Tibial artery (tissue), 4 donors: Measurements from ENCODE around the gene EXOC6B.

Experiments used
- DNase-seq, 2 donors: peaks; one replicate each; pipeline ENCODE4 v3.0.0-alpha.2; 2019
- H3K27ac ChIP-seq, 2 donors: fragments of 200-600 bp; sonication (generic) in 1 of 2; 1 replicate in 1 of 2; 2 replicates in 1 of 2; pipeline ENCODE4 v1.5.1; 2018 to 2019; ENCODE audit warnings: mild to moderate bottlenecking in 1 of 2
- H3K27me3 ChIP-seq, 2 donors: fragments of 200-600 bp; sonication (generic) in 1 of 2; one replicate each; pipeline versions ENCODE4 v1.5.1 to v1.6.0; 2016 to 2019
- H3K36me3 ChIP-seq, 3 donors: fragments of 200-600 bp; sonication (generic) in 2 of 3; one replicate each; pipeline ENCODE4 v1.5.1; 2016 to 2019; ENCODE audit warnings: mild to moderate bottlenecking in 2 of 3
- H3K4me1 ChIP-seq, 4 donors: fragments of 200-600 bp; sonication (generic) in 2 of 4; 1 replicate in 3 of 4; 2 replicates in 1 of 4; pipeline ENCODE4 v1.5.1; 2016 to 2019
- H3K4me3 ChIP-seq, 2 donors: fragments of 200-600 bp; sonication (generic) in 1 of 2; 1 replicate in 1 of 2; 2 replicates in 1 of 2; pipeline ENCODE4 v1.5.1; 2018 to 2019; ENCODE audit warnings: mild to moderate bottlenecking in 2 of 2
- H3K9me3 ChIP-seq, 3 donors: fragments of 200-600 bp; sonication (generic) in 1 of 3; one replicate each; pipeline ENCODE4 v1.5.1; 2016 to 2019
- intact Hi-C: fragments of 100-400 bp; cut with DNase I; formaldehyde crosslinking; loops from one replicate; pipeline ENCODE4 v1.15.0; 2023; ENCODE audit warnings: low total_unique reads
- TF ChIP-seq, protein P1 (sequence below), 2 experiments: fragments of 200-600 bp in 1 of 2; fragments of 450-650 bp in 1 of 2; IDR thresholded peaks; one replicate each; pipeline ENCODE4 v1.5.1; 2017 to 2019; ENCODE audit warnings: antibody characterized with exemption in 2 of 2, mild to moderate bottlenecking in 1 of 2, moderate library complexity in 1 of 2

Gene EXOC6B

DNA sequence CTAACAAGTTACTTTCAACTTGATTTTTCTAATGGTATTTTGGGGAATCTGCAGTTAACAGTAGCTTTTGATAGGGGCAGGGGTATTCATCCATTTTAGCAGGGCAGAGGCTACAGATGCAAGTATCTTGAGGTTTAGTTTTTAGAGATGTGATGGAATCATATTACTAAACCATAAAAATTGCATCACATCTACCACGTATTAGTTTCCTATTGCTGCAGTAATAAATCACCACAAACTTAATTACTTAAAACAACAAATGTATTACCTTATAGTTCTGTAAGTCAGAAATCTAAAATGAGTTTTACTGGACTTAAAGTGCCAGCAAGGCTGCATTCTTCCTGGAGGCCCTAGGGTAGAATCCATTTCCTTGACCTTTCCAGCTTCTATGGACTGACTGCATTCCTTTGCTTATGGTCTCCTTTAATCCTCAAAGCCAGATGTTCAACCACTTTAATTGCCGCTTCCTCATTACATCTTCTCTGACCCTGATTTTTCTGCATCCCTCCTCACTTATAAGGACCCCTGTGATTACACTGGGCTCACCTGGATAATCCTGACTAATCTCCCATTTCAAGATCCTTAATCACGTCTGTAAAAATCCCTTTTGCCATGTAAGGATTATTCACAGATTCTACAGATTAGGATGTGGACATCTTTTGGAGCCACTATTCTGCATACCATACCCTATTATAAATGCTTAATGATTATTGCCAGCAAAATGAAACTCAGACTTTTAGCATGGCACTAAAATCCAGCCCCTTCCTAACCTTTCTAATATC lies 21.9 kb upstream of the EXOC6B start:
- Histone ChIP-seq H3K9me3 (no peaks in the 10 kb centered on the region), H3K36me3 (no peaks in the 10 kb centered on the region), H3K27ac (no peak overlapping the region), H3K4me3 (no peak overlapping the region), H3K27me3 (peaks cover 0 to 20% of the 10 kb centered on the region in 2 donors), H3K4me1 (no peaks in the 10 kb centered on the region)
- TF ChIP-seq, protein P1, sequence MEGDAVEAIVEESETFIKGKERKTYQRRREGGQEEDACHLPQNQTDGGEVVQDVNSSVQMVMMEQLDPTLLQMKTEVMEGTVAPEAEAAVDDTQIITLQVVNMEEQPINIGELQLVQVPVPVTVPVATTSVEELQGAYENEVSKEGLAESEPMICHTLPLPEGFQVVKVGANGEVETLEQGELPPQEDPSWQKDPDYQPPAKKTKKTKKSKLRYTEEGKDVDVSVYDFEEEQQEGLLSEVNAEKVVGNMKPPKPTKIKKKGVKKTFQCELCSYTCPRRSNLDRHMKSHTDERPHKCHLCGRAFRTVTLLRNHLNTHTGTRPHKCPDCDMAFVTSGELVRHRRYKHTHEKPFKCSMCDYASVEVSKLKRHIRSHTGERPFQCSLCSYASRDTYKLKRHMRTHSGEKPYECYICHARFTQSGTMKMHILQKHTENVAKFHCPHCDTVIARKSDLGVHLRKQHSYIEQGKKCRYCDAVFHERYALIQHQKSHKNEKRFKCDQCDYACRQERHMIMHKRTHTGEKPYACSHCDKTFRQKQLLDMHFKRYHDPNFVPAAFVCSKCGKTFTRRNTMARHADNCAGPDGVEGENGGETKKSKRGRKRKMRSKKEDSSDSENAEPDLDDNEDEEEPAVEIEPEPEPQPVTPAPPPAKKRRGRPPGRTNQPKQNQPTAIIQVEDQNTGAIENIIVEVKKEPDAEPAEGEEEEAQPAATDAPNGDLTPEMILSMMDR (IDR thresholded peaks at IDR 0.05), result no peak
- intact Hi-C loops, result no loop called here
- DNase-seq, result no peak

DNA sequence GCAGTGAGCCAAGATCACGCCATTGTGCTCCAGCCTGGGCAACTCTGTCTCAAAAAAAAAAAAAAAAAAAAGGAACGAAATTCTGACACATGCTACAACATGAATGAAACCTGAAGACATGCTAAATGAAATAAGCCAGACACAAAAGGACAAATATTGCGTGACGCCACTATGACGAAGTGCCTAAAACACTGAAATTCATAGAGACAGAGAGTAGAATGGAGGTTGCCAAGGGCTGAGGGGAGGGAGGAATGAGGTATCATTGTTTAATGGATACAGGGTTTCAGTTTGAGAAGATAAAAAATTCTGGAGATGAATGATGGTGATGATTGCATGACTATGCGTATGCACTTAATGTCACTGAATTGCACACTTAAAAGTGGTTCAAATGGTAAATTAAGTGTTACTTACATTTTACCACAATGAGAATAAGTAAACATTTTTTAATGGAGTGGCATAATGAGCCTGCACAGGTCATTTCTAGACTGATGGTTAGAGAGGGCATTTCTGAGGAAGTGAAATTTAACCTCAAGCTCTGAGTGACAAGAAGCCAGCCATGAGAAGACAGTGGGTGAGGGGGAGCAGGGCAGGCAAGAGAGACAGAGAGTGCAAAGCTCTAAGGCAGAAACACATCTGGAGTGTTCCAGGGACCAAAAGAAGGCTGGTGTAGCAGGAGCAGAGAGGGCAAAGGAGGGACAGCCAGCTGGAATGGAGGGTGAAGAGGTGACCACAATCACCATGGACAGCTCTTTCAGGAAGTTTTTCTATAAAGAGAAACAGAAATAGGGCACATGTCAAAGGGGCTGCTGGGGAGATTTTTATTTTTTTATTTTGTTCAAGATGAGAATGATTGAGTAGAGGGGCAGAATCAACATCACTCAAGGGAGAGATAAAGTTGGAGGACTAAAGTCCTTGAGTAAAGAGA lies 20.6 kb upstream of the EXOC6B start:
- no peaks in the 10 kb centered on the region for H3K4me1 ChIP-seq
- peaks cover 0 to 13% of the 10 kb centered on the region in 2 donors for H3K27me3 ChIP-seq
- no peaks in the 10 kb centered on the region for H3K9me3 ChIP-seq
- no peak overlapping the region for H3K27ac ChIP-seq
- no peak for DNase-seq
- intact Hi-C loops, result no loop called here
- TF ChIP-seq, protein P1 (IDR thresholded peaks at IDR 0.05), result no peak
- H3K36me3 ChIP-seq, result no peaks in the 10 kb centered on the region
- H3K4me3 ChIP-seq, result no peak overlapping the region

DNA sequence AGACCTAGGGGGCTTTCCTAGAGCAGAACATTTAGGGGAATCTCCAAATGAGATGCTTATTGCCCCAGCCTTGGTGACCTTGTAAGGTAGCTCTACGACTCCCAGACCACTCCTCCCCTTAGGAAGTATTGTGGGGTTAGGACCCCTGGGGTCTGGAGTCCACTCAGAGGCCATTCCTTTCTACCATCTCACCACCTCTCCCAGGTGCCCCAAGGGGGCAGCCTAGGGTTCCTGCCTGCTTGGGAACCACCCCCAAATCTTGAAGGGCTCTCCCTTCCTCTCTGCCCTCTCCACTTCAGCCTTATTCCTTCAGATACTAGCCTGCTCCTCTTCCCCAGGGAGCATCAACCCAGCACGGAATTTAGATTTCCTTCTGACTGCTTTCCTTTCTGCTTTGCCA lies 17.5 kb upstream of the EXOC6B start:
- Histone ChIP-seq H3K27me3 (peaks cover 0 to 4% of the 10 kb centered on the region in 2 donors), H3K36me3 (no peaks in the 10 kb centered on the region), H3K4me1 (no peaks in the 10 kb centered on the region), H3K9me3 (no peaks in the 10 kb centered on the region), H3K27ac (no peak overlapping the region), H3K4me3 (no peak overlapping the region)
- TF ChIP-seq, protein P1 (IDR thresholded peaks at IDR 0.05), result no peak
- DNase-seq, result no peak
- intact Hi-C loops, result no loop called here

DNA sequence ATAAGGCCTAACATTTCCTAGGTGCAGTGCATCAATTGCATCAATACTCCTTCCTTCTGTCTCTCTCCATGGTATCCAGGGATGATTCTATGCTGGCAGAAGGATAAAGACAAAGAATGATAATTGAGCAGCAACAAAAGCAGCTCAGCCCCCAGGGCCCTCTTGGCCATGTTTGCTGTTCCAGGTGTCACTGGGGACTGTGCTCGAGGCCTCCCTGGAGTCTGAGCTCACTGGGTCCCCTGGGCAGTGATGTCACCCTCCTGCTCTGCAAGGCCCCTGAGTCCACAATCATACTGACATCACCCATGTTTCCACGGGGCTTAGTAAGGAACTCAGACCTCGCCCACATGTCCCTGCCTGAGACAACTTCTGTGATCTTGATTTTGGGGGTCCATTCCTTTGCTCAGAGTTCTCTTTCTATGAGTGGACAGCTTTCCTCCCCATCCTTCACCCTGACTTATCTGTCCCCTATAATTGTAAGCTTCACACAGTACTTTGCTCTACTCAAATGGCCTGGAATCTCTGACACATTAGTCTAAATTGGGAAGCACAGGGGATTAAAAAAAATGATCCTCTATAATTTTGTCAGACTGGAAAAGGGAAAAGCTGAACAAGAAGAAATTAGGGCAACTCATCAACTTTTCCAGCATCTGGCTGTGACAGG lies 15.8 kb upstream of the EXOC6B start:
- TF ChIP-seq, protein P1 (IDR thresholded peaks at IDR 0.05), result no peak
- intact Hi-C loops, result no loop called here
- no peak overlapping the region for H3K4me3 ChIP-seq
- no peaks in the 10 kb centered on the region for H3K4me1 ChIP-seq
- no peak for DNase-seq
- no peaks in the 10 kb centered on the region for H3K36me3 ChIP-seq
- no peaks in the 10 kb centered on the region for H3K9me3 ChIP-seq
- peaks cover 0 to 4% of the 10 kb centered on the region in 2 donors for H3K27me3 ChIP-seq
- H3K27ac ChIP-seq, result no peak overlapping the region

DNA sequence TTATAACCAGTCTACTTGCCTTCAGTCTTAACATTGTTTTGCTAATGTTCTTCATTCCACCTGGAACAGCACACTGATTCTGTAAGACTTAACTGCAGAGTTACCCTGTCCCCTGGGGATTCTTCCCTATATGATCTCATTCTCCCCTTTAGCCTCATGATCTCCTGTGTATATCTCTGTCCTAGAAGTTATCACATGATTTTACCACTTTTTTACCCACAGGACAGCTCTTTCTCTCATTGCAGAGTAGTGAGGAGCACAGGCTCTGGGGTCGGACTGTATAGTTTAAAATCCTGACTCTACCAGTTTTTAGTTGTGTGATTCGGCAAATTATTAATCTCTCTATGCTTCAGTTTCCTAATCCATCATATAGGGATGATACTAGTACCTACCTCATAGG lies 14.2 kb upstream of the EXOC6B start:
- intact Hi-C loops, result no loop called here
- peaks cover 0 to 2% of the 10 kb centered on the region in 2 donors for H3K27me3 ChIP-seq

More for the DNA sequence above, 14.2 kb upstream of the EXOC6B start:
- DNase-seq, result no peak
- TF ChIP-seq, protein P1 (IDR thresholded peaks at IDR 0.05), result no peak
- Histone ChIP-seq H3K36me3 (no peaks in the 10 kb centered on the region), H3K9me3 (no peaks in the 10 kb centered on the region), H3K27ac (no peak overlapping the region), H3K4me3 (no peak overlapping the region), H3K4me1 (no peaks in the 10 kb centered on the region)
